ENCODE data around the gene FGD4.

- no peak for TF ChIP-seq CTCF (IDR thresholded peaks at IDR 0.05)
- no peak for TF ChIP-seq POLR2A (IDR thresholded peaks at IDR 0.05; ENCODE audit: low read depth)
Observed at GRCh38 chr12:32440120-32440865, 40.9 kb downstream of the FGD4 start.
